IPS DF 6.9 (cell line): ENCODE data around the gene NALCN.

Source experiments
- DNase-seq: peaks from one replicate; pipeline ENCODE4 v3.0.0-alpha.2; 2013; ENCODE audit warnings: low read depth, low spot score
- H3K27ac ChIP-seq: one replicate; pipeline ENCODE4 v1.5.1; 2013; ENCODE audit warnings: low read length, control low read depth
- H3K27me3 ChIP-seq: 2 replicates; pipeline ENCODE4 v1.6.1; 2013; ENCODE audit warnings: mild to moderate bottlenecking, low read length; ENCODE audit not compliant: control insufficient read depth, insufficient read depth
- H3K36me3 ChIP-seq: 2 replicates; pipeline ENCODE4 v1.6.1; 2013; ENCODE audit warnings: low read length; ENCODE audit not compliant: control insufficient read depth, insufficient read depth
- H3K4me1 ChIP-seq: 2 replicates; pipeline ENCODE4 v1.6.1; 2013; ENCODE audit warnings: low read length; ENCODE audit not compliant: control insufficient read depth, insufficient read depth
- H3K4me3 ChIP-seq: 2 replicates; pipeline ENCODE4 v1.5.1; 2013; ENCODE audit warnings: mild to moderate bottlenecking, low read length
- H3K9me3 ChIP-seq: 2 replicates; pipeline ENCODE4 v1.6.1; 2013; ENCODE audit warnings: low read length, inconsistent platforms; ENCODE audit not compliant: control insufficient read depth, insufficient read depth
- WGBS: extraction: QIAGEN DNeasy Blood & Tissue Kit; methylation state at CpG from one replicate; pipeline ENCODE4 v1.1.7; 2013; ENCODE audit warnings: mixed read lengths, missing lambda C conversion rate; ENCODE audit not compliant: insufficient read length, insufficient coverage; 5-methylcytosine and 5-hydroxymethylcytosine counted together

NALCN gene

GRCh38 chr13:101397742-101398141 is 18.6 kb downstream of the NALCN start:
- no CpG with 5 or more reads among the region's 2 CpGs for WGBS
- no peak for DNase-seq
- no peak overlapping the region for H3K27ac ChIP-seq
- H3K9me3 ChIP-seq = no peaks in the 10 kb centered on the region
- H3K4me3 ChIP-seq = no peak overlapping the region
- H3K4me1 ChIP-seq = no peaks in the 10 kb centered on the region
- no peaks in the 10 kb centered on the region for H3K36me3 ChIP-seq
- no peaks in the 10 kb centered on the region for H3K27me3 ChIP-seq

- Histone ChIP-seq H3K27ac (no peak overlapping the region), H3K4me3 (no peak overlapping the region), H3K9me3 (no peaks in the 10 kb centered on the region), H3K27me3 (no peaks in the 10 kb centered on the region), H3K4me1 (no peaks in the 10 kb centered on the region), H3K36me3 (no peaks in the 10 kb centered on the region)
- WGBS = no CpG with 5 or more reads among the region's 2 CpGs
- DNase-seq = no peak
Observed at GRCh38 chr13:101394605-101395004, 21.7 kb downstream of the NALCN start.

- no peaks in the 10 kb centered on the region for H3K27me3 ChIP-seq
- H3K9me3 ChIP-seq = no peaks in the 10 kb centered on the region
- DNase-seq = no peak
- WGBS = no CpG with 5 or more reads among the region's 3 CpGs
- H3K36me3 ChIP-seq = no peaks in the 10 kb centered on the region
- H3K4me3 ChIP-seq = no peak overlapping the region
- no peaks in the 10 kb centered on the region for H3K4me1 ChIP-seq
- no peak overlapping the region for H3K27ac ChIP-seq
Observed at GRCh38 chr13:101393140-101393539, 23.2 kb downstream of the NALCN start.

GRCh38 chr13:101390461-101390860 is 25.8 kb downstream of the NALCN start:
- H3K36me3 ChIP-seq = no peaks in the 10 kb centered on the region
- H3K4me1 ChIP-seq = no peaks in the 10 kb centered on the region
- H3K27ac ChIP-seq = no peak overlapping the region
- no peaks in the 10 kb centered on the region for H3K27me3 ChIP-seq
- WGBS = no CpG with 5 or more reads among the region's 5 CpGs
- DNase-seq = no peak
- no peaks in the 10 kb centered on the region for H3K9me3 ChIP-seq
- H3K4me3 ChIP-seq = no peak overlapping the region

- H3K4me1 ChIP-seq = no peaks in the 10 kb centered on the region; the same call in 1 of the 2 replicates
- no peak overlapping the region for H3K27ac ChIP-seq
- no peaks in the 10 kb centered on the region for H3K27me3 ChIP-seq
- no CpG with 5 or more reads among the region's 3 CpGs for WGBS
- H3K4me3 ChIP-seq = no peak overlapping the region
- no peak for DNase-seq
- H3K9me3 ChIP-seq = no peaks in the 10 kb centered on the region
- H3K36me3 ChIP-seq = no peaks in the 10 kb centered on the region
Observed at GRCh38 chr13:101384929-101385328, 31.4 kb downstream of the NALCN start.

GRCh38 chr13:101383595-101383994 is 32.7 kb downstream of the NALCN start:
- Histone ChIP-seq H3K36me3 (no peaks in the 10 kb centered on the region), H3K9me3 (no peaks in the 10 kb centered on the region), H3K27me3 (no peaks in the 10 kb centered on the region), H3K4me3 (no peak overlapping the region), H3K27ac (no peak overlapping the region), H3K4me1 (no peaks in the 10 kb centered on the region; the same call in 1 of the 2 replicates)
- no peak for DNase-seq
- no CpG with 5 or more reads among the region's 2 CpGs for WGBS

DNA sequence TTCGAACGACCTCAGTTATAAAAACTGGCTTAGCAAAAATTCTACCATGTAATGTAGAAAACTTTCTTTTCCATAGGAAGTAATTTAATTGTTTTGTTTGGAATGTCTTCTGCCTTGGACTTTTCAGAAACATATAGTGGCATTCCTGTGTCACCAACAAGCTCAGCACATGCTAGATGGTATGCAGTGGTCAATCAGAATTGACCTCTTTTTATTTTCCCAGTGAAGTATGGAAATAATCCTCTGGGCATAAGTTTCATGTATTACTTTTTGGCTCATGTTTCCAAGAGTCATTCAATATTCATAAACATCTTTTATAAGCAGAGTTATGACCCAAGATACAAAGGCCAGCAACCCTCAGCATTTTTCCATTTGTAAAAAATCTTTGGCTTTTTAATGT is 33.6 kb downstream of the NALCN start:
- WGBS = no CpG with 5 or more reads among the region's 2 CpGs
- DNase-seq = no peak
- Histone ChIP-seq H3K4me3 (no peak overlapping the region), H3K27me3 (no peaks in the 10 kb centered on the region), H3K27ac (no peak overlapping the region), H3K4me1 (no peaks in the 10 kb centered on the region; the same call in 1 of the 2 replicates), H3K9me3 (no peaks in the 10 kb centered on the region), H3K36me3 (no peaks in the 10 kb centered on the region)

- DNase-seq = no peak
- H3K4me3 ChIP-seq = no peak overlapping the region
- no CpG with 5 or more reads among the region's 2 CpGs for WGBS
Observed at GRCh38 chr13:101382086-101382485, 34.2 kb downstream of the NALCN start.

DNA sequence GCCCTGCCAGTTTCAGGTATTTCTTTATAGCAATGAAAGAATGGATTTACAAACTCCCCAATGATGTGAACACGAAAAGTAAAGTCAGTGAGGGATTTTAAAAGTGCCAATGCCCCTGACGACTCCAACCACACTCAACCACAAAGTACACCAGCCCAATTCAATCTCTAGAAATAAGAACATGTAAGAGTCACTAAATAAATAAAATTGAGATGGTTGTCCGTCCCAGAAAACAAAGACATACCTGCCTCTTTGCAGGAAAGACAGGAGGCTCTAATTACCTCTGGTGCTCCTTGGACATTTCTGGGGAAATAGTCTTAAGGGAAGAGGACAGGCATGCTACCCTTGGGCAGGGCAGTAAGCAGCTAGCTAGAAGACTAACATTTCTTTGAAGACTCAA is 55.8 kb downstream of the NALCN start:
- H3K27ac ChIP-seq = no peak overlapping the region
- no peaks in the 10 kb centered on the region for H3K27me3 ChIP-seq
- no peak for DNase-seq
- no CpG with 5 or more reads among the region's 3 CpGs for WGBS
- H3K36me3 ChIP-seq = no peaks in the 10 kb centered on the region
- H3K4me3 ChIP-seq = no peak overlapping the region
- no peaks in the 10 kb centered on the region for H3K9me3 ChIP-seq
- H3K4me1 ChIP-seq = no peaks in the 10 kb centered on the region

More at GRCh38 chr13:101382086-101382485, 34.2 kb downstream of the NALCN start:
- Histone ChIP-seq H3K9me3 (no peaks in the 10 kb centered on the region), H3K4me1 (no peaks in the 10 kb centered on the region; the same call in 1 of the 2 replicates), H3K27me3 (no peaks in the 10 kb centered on the region), H3K27ac (no peak overlapping the region), H3K36me3 (no peaks in the 10 kb centered on the region)

DNA sequence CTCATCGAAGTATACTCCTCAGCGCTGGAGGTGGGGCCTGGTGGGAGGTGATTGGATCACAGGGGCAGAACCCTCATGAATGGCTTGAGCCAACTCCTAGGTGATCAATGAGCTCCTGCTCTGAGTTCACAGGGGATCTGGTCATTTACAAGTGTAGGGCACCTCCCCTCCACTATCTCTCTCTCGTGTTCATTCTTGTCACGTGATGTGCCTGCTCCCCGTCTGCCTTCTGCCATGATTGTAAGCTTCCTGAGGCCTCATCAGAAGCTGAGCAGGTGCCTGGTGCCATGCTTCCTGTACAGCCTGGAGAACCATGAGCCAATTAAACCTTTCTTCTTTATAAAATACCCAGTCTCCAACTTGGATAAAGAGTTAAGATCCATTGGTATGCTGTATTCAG is 61.4 kb downstream of the NALCN start:
- Histone ChIP-seq H3K27me3 (no peaks in the 10 kb centered on the region), H3K4me3 (no peak overlapping the region), H3K9me3 (no peaks in the 10 kb centered on the region), H3K4me1 (no peaks in the 10 kb centered on the region), H3K36me3 (no peaks in the 10 kb centered on the region), H3K27ac (no peak overlapping the region)
- WGBS = no CpG with 5 or more reads among the region's 5 CpGs
- DNase-seq = no peak

DNA sequence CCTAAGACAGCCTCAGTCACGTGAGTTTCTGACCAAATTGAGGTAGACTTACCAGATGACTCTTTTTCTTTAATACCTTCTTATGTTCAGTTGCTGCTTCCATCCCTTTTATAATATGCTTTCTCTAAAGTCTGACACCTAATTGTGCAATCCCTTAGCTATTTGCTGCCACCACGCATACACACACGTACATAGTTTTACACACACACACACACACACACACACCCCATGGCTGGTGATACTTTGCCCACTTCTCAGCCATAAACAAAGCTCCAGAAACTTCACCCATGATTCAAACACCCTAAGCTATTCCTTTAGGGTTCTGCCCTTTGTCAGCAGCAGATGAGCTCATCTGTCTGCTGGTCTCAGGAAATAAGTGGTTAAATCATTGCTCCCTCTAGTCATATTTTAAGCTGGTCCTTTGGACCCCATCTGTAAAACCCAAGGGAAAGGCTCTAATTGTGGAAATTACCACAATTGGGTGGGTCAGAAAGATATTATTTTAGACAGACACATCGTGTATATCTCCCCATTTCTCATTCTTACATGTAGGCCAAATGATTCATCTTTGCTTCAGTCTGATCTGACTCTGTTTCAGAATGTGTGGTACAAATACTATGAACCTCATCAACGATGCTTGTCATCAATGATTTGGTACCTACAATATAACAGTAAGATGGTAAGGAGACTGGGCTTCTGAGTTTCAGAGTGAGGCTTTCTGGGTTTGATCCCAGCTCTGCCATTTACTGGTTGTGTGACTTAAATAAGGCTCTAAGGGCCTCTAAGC is 69.2 kb downstream of the NALCN start:
- Histone ChIP-seq H3K9me3 (no peaks in the 10 kb centered on the region), H3K36me3 (no peaks in the 10 kb centered on the region), H3K4me1 (no peaks in the 10 kb centered on the region), H3K27ac (no peak overlapping the region), H3K4me3 (no peak overlapping the region), H3K27me3 (no peaks in the 10 kb centered on the region)
- WGBS = no CpG with 5 or more reads among the region's 5 CpGs
- no peak for DNase-seq
